ENCODE measurements around the gene DENND4A.

DENND4A gene

DNA sequence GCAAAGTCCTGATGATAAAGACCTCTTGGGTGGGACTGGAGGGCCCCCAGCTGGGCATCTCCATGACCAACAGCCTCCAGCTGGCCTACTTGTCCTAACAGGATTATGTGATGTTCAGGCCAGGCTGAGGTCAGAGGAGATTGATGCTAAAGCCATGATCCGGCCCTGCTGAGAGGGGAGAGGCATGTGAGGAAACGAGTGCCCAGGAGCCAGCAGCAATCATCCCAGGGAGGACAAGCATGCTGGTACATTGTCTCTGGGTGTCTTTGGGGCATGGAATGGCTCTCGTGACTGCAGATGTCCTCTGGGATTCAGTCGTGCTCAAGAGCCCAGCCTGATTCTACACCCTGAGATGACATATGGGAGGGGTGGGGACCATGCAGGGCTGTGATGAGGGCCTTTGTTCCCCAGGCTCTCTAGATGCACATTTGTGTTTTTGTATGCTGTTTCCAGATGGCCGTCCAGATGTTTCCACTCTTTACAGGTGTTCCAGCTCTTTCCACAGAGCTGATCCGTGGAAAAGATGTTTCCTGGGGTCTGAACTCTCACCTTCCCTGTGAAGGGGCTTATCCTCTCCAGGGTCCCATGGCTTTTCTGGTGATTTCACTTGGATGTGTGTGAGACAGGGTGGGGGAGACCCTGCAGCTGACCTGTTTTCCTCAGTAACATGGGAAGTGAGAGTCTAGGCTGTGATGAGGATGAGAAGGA, 150.2 kb downstream of the DENND4A start:
- DNase-seq (ENCODE audit: low read depth, low spot score): no peak
- H3K9ac ChIP-seq (ENCODE audit: insufficient read length, low read depth): no peak overlapping the region
- H3K4me3 ChIP-seq (ENCODE audit: insufficient read length, low read depth): no peak overlapping the region
- no peaks in the 10 kb centered on the region for H3K9me3 ChIP-seq (ENCODE audit: insufficient read depth, low read length)
- H3K27me3 ChIP-seq (ENCODE audit: insufficient read depth, insufficient read length): no peaks in the 10 kb centered on the region
- peaks cover 3% of the 10 kb centered on the region for H3K4me1 ChIP-seq (ENCODE audit: insufficient read depth, insufficient read length)
- TF ChIP-seq ZNF274 (IDR thresholded peaks at IDR 0.05; ENCODE audit: low read depth, low read length): no peak
- no peak for TF ChIP-seq YY1 (IDR thresholded peaks at IDR 0.05; ENCODE audit: insufficient read depth, insufficient read length)
- no peaks in the 10 kb centered on the region for H3K36me3 ChIP-seq (ENCODE audit: insufficient read depth, insufficient read length, low read length)

DNA sequence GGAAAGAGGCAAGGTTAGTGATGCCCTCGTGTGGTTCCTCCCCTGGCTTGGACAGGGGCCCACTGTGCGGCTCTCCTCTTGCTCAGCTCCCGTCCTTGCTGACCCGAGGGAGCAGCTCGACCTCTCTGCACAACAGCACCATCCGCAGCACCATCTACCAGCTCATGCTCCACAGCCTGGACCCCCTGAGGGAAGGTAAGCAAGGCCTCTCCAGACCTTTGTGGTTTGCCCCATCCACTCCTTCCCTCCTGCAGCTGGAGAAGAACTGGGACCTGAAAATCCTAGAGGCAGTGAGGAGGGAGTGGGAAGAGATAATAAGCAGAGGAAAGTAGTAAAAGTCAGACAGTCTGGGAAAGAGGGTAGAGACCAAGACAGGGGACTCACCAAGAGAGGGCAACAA, 152.6 kb downstream of the DENND4A start:
- H3K4me3 ChIP-seq (ENCODE audit: insufficient read length, low read depth): no peak overlapping the region
- H3K9me3 ChIP-seq (ENCODE audit: insufficient read depth, low read length): no peaks in the 10 kb centered on the region
- H3K27me3 ChIP-seq (ENCODE audit: insufficient read depth, insufficient read length): no peaks in the 10 kb centered on the region
- no peak overlapping the region for H3K9ac ChIP-seq (ENCODE audit: insufficient read length, low read depth)
- no peaks in the 10 kb centered on the region for H3K4me1 ChIP-seq (ENCODE audit: insufficient read depth, insufficient read length)
- TF ChIP-seq SUZ12 (IDR thresholded peaks at IDR 0.05; ENCODE audit: extremely low read depth, insufficient read depth, insufficient read length): no peak
- no peak for TF ChIP-seq YY1 (IDR thresholded peaks at IDR 0.05; ENCODE audit: insufficient read depth, insufficient read length)
- no peak for TF ChIP-seq ZNF274 (IDR thresholded peaks at IDR 0.05; ENCODE audit: low read depth, low read length)
- DNase-seq (ENCODE audit: low read depth, low spot score): no peak
- H3K36me3 ChIP-seq (ENCODE audit: insufficient read depth, insufficient read length, low read length): no peaks in the 10 kb centered on the region

DNA sequence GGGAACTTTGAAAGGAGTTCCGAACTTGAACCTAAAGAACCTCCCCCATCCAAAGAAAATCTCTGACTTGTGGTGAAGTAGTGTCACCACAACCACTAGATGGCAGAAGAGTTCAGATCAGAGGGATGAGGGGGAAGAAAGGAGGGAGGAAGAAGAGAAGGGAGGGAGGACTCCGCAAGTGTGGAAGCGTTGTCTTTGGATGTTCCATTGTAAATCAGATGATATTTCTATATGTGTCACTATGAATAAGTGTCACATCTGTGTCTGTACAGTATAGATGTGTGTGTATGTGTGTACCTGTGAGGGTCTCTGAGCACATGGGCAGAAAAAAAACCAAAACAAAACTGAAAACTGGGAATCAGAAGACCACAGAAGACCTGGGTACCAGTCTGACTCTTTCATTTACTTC, 153.4 kb downstream of the DENND4A start:
- no peak overlapping the region for H3K9ac ChIP-seq (ENCODE audit: insufficient read length, low read depth)
- no peaks in the 10 kb centered on the region for H3K36me3 ChIP-seq (ENCODE audit: insufficient read depth, insufficient read length, low read length)
- H3K9me3 ChIP-seq (ENCODE audit: insufficient read depth, low read length): no peaks in the 10 kb centered on the region
- peak; percentile 80 for DNase-seq (ENCODE audit: low read depth, low spot score)
- TF ChIP-seq YY1 (IDR thresholded peaks at IDR 0.05; ENCODE audit: insufficient read depth, insufficient read length): no peak
- no peaks in the 10 kb centered on the region for H3K4me1 ChIP-seq (ENCODE audit: insufficient read depth, insufficient read length)
- no peak overlapping the region for H3K4me3 ChIP-seq (ENCODE audit: insufficient read length, low read depth)
- no peaks in the 10 kb centered on the region for H3K27me3 ChIP-seq (ENCODE audit: insufficient read depth, insufficient read length)

DNA sequence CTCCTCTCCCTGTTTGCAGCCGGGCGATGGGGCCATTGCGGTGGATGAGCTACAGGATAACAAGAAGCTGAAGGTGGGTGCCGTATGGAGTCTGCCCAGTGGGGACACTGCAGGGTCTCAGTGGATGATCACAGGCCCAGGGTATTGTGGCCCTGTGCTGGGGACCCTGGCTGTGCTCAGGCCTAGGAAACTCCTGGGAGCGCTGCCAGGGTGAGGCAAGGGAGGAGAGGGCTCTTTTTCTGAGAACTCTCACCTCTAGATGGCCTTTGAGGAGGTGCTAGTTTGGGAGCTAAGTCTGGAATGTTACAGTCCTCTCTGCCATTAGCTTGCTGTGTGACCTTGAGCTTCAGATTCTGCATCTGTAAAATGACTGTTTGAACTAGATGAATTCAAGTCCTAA, 154.0 kb downstream of the DENND4A start:
- Histone ChIP-seq H3K9me3 (ENCODE audit: insufficient read depth, low read length) (no peaks in the 10 kb centered on the region), H3K4me1 (ENCODE audit: insufficient read depth, insufficient read length) (no peaks in the 10 kb centered on the region), H3K27me3 (ENCODE audit: insufficient read depth, insufficient read length) (no peaks in the 10 kb centered on the region), H3K36me3 (ENCODE audit: insufficient read depth, insufficient read length, low read length) (no peaks in the 10 kb centered on the region), H3K9ac (ENCODE audit: insufficient read length, low read depth) (no peak overlapping the region), H3K4me3 (ENCODE audit: insufficient read length, low read depth) (no peak overlapping the region)
- TF ChIP-seq ZNF274 (IDR thresholded peaks at IDR 0.05; ENCODE audit: low read depth, low read length): no peak
- TF ChIP-seq SUZ12 (IDR thresholded peaks at IDR 0.05; ENCODE audit: extremely low read depth, insufficient read depth, insufficient read length): no peak
- no peak for TF ChIP-seq YY1 (IDR thresholded peaks at IDR 0.05; ENCODE audit: insufficient read depth, insufficient read length)
- DNase-seq (ENCODE audit: low read depth, low spot score): no peak

DNA sequence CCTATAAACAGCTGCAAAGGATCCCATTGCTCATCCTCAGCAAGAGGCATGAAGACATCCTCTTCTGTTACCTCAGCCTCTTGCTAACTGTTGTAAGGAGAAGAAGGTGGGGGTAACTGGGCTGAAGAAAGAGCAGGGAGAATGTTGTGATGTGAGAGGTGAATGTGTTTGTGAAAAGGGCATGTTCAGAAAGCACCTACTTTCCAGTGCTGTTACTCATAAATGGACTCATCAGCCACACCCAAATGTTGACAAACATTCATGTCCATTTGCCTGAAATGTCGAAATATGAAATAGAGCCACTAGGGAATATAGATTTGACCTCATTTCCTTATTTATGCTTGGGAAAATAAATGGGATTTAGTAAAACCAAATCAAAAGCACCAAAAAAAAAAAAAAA, 157.7 kb downstream of the DENND4A start:
- Histone ChIP-seq H3K4me1 (ENCODE audit: insufficient read depth, insufficient read length) (no peaks in the 10 kb centered on the region), H3K9ac (ENCODE audit: insufficient read length, low read depth) (no peak overlapping the region), H3K4me3 (ENCODE audit: insufficient read length, low read depth) (no peak overlapping the region), H3K9me3 (ENCODE audit: insufficient read depth, low read length) (no peaks in the 10 kb centered on the region), H3K27me3 (ENCODE audit: insufficient read depth, insufficient read length) (no peaks in the 10 kb centered on the region), H3K36me3 (ENCODE audit: insufficient read depth, insufficient read length, low read length) (no peaks in the 10 kb centered on the region)
- DNase-seq (ENCODE audit: low read depth, low spot score): no peak
- no peak for TF ChIP-seq ZNF274 (IDR thresholded peaks at IDR 0.05; ENCODE audit: low read depth, low read length)
- TF ChIP-seq SUZ12 (IDR thresholded peaks at IDR 0.05; ENCODE audit: extremely low read depth, insufficient read depth, insufficient read length): no peak
- TF ChIP-seq YY1 (IDR thresholded peaks at IDR 0.05; ENCODE audit: insufficient read depth, insufficient read length): no peak

DNA sequence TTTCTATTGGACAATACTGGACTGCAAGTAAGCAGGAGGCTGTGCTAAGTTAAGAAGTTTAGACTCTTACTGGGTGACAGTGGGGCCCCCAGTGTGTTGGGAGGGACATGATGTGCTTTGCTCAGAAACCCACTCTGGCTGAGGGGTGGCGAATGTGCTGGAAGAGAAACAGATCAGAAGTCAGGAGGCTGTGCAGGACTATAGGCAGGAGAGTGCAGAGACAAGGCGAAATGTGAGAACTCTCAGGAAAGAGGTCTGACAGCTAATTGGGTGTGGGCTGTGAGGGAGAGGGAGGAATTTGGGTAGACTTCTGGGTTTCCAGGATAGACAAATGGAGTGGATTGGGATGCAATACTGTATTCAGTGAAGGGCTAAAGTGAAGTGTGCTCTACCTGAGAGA, 158.3 kb downstream of the DENND4A start:
- no peaks in the 10 kb centered on the region for H3K36me3 ChIP-seq (ENCODE audit: insufficient read depth, insufficient read length, low read length)
- TF ChIP-seq YY1 (IDR thresholded peaks at IDR 0.05; ENCODE audit: insufficient read depth, insufficient read length) (no peak), SUZ12 (IDR thresholded peaks at IDR 0.05; ENCODE audit: extremely low read depth, insufficient read depth, insufficient read length) (no peak), ZNF274 (IDR thresholded peaks at IDR 0.05; ENCODE audit: low read depth, low read length) (no peak)
- H3K4me3 ChIP-seq (ENCODE audit: insufficient read length, low read depth): no peak overlapping the region
- no peaks in the 10 kb centered on the region for H3K4me1 ChIP-seq (ENCODE audit: insufficient read depth, insufficient read length)
- no peaks in the 10 kb centered on the region for H3K9me3 ChIP-seq (ENCODE audit: insufficient read depth, low read length)
- DNase-seq (ENCODE audit: low read depth, low spot score): no peak
- H3K27me3 ChIP-seq (ENCODE audit: insufficient read depth, insufficient read length): no peaks in the 10 kb centered on the region
- H3K9ac ChIP-seq (ENCODE audit: insufficient read length, low read depth): no peak overlapping the region

DNA sequence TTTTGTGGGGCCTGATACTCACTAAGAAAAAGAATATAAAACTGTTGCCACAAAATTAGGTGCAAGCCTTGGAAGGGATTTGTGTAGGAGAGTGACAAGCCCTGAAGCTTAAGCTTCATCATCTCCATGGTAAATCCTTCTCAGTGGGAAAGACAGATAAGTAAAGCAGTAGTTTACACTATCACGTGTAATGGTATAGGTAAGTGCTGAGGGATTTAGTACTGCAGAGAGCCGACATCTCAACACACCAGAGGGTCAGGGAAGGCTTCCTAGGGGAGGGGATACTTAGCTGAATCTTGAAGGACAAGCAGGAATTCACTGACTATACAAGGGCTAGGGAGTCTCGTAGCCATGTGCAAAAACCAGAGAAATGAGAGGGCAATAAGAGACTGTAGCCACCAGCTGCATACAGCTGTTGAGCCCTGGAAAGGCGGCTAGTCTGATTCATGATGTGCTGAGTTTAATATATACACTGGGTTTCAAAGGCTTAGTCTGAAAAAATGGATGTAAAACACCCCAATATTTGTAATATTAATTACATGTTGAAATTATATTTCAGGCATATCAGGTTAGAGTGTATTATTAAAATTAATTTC, 159.2 kb downstream of the DENND4A start:
- Histone ChIP-seq H3K9ac (ENCODE audit: insufficient read length, low read depth) (no peak overlapping the region), H3K27me3 (ENCODE audit: insufficient read depth, insufficient read length) (no peaks in the 10 kb centered on the region), H3K4me3 (ENCODE audit: insufficient read length, low read depth) (no peak overlapping the region), H3K36me3 (ENCODE audit: insufficient read depth, insufficient read length, low read length) (no peaks in the 10 kb centered on the region), H3K9me3 (ENCODE audit: insufficient read depth, low read length) (no peaks in the 10 kb centered on the region), H3K4me1 (ENCODE audit: insufficient read depth, insufficient read length) (no peaks in the 10 kb centered on the region)
- TF ChIP-seq YY1 (IDR thresholded peaks at IDR 0.05; ENCODE audit: insufficient read depth, insufficient read length): no peak
- no peak for TF ChIP-seq ZNF274 (IDR thresholded peaks at IDR 0.05; ENCODE audit: low read depth, low read length)
- TF ChIP-seq SUZ12 (IDR thresholded peaks at IDR 0.05; ENCODE audit: extremely low read depth, insufficient read depth, insufficient read length): no peak
- DNase-seq (ENCODE audit: low read depth, low spot score): no peak
